Erythroblast (primary cell): ENCODE data around the gene TTC3.
A peak's percentile ranks its signal among the peaks of the same experiment; 100 is the strongest.

Experiments
- DNase-seq, 2 experiments: peaks; one replicate each; lab custom pipeline; 2025; lab: John Stamatoyannopoulos, UW
- GATA1 ChIP-seq: IDR thresholded peaks from 2 replicates; pipeline ENCODE4 v1.6.1; 2011; ENCODE audit warnings: low read depth, mild to moderate bottlenecking, control low read depth, low read length, moderate library complexity
- POLR2A ChIP-seq: IDR thresholded peaks from 2 replicates; pipeline ENCODE4 v1.6.1; 2011; ENCODE audit warnings: mild to moderate bottlenecking, low read length

Gene TTC3

DNA sequence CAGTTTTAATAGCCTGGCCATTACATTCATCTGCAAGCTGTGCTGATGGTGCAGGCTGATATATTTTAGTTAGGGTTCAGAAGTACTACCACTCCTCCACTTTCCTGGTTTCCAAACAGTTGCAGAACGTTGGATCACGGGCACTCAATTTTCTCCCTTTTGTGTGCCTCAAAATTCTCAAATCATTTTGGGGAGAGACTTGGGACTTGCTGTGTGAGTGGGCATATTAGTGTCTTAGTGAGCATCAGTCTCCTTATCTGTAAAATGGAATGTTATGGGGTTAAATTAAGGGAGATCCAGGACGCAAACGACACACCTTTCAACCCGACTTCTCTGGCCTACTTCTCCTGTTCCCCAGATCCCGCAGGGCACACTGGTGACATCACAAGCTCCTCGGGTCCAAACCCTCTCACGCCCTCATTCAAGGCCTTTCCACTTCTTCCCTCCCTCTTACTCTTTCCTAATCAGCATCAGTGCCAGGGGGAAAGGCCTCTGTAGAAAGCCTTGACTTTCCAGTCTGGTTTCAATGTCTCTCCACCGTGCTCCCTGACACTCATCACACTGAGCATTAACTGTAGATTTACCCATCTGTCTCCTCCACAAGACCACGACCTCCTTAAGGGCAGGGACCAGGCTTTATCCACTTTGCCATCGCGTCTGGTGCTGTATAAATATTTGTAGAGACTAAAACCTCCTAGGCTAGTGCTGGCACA lies 1.3 kb upstream of the TTC3 start:
- DNase-seq = peak; percentile 50 to 51
- no peak for TF ChIP-seq POLR2A
- no peak for TF ChIP-seq GATA1

DNA sequence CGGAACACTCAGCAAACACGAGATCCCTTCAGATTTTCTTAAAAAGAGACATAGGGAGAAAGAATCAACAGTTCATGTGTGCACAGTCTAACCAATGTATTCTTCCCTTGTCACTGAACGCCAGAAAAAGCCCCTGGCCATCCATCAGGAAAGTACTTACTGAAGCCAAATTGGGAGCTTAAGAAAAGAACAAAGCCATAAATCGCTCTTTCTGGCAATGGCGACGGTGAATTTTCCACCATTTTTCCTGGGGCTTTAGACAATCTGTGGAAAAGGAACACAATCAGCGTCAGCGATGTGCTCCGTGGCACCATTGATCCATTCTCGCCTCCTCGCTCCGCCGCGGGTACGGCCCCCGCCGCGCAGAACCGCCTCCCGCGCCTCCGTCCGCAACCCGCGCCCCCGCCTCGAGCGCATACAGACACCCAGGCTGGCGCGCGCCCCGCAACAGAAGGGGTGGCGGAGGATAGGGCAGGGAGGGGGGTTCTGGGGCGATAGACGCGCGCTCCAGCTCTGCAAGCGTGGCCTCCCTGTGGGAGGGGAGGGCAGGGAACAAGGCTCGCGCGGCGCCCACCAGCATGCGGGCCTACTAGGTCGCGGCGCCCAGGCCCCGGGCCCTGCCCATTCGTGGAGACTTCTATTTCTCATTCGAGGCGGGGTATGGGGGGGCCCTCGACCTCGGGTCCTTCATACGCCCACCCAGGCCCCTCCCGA lies 623 bp upstream of the TTC3 start:
- TF ChIP-seq GATA1 = no peak
- TF ChIP-seq POLR2A = no peak
- DNase-seq = peak; percentile 91 to 93

DNA sequence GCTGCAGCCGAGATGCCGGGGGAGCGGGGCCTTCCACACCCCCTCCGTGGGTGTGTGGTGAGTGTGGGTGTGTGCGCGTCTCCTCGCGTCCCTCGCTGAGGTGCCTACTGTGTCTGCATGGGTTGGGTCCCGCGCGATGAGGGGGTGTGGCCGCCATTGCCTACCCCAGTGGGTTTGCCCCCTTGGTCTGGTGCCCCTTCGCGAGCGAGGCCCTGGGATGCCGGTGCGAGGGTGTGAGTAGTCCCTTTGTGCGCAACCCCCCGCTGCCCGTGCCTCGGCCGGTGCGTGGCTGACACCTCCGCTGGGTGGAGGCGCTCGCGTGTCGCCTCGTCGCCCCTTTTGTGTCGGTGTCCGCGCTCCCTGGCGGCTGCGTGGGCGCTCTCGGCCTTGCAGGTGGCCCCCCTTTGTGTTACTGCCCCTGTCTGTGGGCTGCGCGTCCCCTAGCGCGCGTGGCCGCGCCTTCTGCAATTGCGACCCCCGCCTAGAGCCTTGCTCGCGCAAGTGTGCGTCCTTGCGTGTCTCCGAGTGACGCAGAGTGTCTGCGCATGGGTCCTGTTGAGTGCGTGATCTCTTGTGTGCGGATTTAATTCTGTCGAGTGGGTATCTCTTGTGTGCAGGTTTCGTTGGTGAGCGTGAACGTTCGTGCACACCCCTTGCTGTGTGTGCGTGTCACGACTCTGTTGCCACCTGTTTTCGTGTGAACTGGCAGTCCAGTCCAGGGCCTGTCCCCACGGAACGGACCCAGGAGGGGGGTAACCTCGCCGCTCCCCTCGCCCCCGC lies 553 bp downstream of the TTC3 start:
- DNase-seq = peak; percentile 79 to 83
- TF ChIP-seq GATA1 (no peak), POLR2A (peak; percentile 18)

DNA sequence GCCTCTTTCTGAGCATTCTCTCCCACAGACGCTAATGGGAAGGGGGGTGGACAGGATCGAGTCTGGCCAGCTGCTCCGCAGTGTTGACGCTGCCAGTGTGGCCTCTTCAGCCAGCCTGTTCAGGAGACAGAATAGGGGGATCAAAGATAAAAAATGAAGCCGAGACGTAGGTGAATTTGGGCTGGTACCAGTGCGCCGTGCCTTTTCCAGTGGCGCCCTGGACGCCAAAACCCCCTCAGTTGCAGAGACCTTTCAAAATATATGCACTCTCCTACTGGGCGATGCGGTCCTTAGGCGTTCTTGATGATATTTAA lies 1.1 kb downstream of the TTC3 start:
- DNase-seq = peak in 1 of 2 experiments; percentile 59
- no peak for TF ChIP-seq POLR2A
- no peak for TF ChIP-seq GATA1

DNA sequence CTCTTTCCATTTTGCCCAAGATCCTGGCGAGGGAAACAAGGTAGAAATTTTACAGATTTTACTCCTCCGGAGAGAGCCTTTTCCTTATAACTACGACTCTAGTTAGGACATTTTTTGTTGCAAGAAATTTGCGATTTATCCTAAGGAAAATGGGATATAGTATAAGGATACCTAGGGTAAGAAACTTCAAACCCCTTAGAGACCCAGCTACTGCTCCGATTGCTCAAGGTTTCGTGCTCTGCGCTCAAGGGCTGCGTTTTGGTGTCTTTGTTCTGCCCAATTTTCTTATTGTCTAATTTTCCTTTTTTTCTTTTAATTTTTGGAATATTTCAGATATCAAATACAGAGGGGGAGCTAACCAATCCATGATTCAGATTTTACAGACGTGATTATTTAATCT lies 1.5 kb downstream of the TTC3 start:
- no peak for DNase-seq
- TF ChIP-seq POLR2A = no peak
- TF ChIP-seq GATA1 = no peak

DNA sequence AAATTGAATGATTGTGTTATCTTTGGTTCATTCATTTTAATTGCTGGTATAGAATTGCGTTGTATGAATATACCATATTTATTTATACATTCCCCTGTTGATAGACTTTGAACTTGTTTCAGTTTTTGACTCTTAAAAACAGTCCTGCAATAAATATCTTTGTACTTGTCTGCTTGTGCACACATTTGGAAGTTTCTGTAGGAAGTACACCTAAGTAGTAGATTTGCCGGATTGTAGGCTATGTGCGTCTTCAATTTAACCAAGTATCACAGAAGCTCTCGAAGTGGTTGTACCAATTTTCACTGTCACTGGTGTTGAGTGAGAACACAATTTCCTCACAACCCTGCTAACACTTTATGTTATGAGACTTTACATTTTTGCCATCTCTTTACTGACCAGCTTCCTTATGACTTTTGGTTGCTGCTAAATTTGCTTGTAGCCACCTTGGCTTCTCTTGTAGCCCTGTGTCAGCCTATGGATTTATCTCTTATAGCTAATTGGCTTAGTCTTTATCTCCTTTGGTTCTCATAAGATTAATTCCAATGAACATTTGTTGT lies 2.2 kb downstream of the TTC3 start:
- DNase-seq = no peak
- TF ChIP-seq GATA1 (no peak), POLR2A (no peak)

DNA sequence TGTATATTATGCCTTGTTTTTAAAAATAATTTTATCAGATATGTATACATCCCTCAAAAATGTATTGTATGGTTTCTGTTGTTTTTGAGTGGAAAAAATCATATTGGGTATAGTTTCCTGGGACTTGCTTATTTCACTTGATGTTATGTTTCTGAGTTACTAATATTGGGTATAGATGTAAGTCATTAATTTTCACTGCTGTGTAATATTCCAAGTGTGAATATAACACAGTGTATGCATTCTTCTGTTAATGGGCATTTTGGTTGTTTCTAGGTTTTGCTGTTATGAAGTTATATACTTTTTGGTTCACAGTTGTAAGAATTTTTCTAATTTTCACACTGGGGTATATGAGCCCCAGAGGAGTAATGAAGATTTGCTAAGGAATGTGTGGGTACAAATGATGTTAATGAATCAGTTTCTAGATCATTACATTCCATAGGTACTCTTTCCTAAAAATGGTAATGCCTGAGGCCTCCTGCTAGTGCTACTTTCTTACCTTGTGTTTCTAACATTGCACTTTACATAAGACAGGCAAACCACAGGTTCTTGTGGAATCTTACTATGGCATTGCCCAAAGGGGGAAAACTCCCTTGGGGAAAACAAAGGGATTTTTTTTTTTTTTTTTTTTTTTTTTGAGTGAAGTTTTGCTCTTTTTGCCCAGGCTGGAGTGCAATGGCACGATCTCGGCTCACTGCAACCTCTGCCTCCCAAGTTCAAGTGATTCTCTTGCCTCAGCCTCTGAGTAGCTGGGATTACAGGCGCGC lies 3.2 kb downstream of the TTC3 start:
- DNase-seq = no peak
- no peak for TF ChIP-seq GATA1
- no peak for TF ChIP-seq POLR2A

DNA sequence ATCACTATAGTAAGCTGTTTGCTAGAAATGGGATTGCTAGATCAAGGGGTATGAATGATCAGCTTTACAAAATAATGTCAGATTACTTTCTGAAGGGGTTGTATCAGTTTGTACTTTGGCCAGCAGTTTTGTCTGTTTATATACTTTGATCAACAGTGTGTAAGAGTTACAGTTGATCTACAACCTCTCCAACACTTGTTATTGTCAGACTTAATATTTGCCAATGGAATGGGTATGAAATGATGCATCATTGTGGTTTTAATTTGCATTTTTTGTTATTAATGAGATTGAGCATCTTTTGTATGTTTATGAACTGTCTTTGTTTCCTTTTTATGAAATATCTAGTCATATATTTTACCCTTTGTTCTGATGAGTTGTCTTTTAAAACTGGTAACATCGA lies 4.3 kb downstream of the TTC3 start:
- TF ChIP-seq POLR2A (no peak), GATA1 (no peak)
- no peak for DNase-seq

DNA sequence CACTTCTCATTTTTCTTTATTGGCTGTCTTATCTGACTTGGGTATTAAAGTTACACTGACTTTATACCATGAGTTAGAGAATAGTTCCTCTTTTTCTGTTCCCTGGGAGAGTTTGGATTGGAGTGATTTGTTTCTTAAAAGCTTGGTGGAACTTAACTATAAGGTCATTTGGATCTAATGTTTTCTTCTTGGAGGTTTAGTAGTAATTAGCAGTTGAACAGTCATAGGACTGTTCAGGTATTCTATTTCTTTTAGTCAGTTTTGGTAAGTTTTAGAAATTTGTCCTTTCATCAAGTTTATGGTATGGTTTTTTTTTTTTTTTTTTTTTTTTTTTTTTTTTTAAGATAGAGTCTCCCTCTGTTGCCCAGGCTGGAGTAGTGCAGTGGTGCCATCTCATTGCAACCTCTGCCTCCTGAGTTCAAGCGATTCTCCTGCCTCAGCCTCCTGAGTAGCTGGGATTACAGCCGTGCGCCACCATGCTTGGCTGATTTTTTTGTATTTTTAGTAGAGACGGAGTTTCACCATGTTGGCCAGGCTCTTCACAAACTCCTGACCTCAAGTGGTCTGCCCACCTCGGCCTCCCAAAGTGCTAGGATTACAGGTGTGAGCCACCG lies 6.3 kb downstream of the TTC3 start:
- DNase-seq = peak in 1 of 2 experiments; percentile 16
- TF ChIP-seq GATA1 (no peak), POLR2A (no peak)

DNA sequence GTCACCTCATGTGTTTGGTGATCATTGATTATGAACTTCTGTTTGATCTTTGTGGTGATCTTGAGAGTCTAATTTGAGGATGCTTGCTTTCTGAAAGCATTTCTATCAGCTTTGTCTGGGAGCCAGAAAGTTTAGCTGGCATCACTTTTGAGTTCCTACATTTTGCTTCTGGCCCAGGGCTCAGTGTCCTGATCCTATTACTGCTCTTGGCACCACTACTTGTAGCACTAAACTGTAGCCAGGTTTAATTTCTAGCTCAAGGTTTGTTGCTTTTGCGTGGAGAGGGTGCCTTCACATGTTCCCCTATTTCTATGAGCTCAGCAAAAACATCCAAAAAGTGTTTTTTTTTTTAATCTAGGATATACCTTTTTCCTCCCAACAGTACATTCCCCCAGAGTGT lies 9.3 kb downstream of the TTC3 start:
- TF ChIP-seq POLR2A (no peak), GATA1 (no peak)
- no peak for DNase-seq

DNA sequence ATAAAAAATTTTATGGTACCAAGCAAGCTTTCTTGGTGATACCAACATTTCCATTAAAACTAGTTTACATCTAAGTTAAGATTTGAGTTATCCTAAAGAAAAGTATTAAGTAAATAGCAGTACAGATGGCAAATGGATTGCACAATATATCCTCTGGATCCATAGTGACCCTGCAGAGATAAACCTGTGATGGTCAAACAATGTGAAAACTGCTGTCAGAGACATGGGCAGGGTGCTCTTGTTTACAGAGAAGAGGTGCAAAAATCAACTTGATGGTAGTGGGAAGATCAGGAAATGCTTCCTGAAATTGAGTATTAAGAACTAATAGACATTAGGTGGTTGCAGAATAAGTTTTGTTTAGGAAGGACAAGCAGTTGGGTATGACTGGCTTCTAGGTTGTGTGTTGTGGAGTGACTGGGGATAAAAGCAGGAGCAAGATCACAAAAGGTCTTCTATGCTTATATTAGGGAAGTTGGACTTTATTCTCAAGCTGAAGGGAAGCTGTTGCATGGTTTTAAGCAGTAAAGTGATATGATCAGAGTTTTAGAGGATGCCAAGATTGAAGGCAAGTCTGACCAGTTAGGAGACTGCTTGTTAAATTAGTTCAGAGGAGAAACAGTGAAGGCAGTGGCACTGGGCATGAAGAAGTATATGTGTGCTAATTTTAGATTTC lies 9.9 kb downstream of the TTC3 start:
- DNase-seq = no peak
- TF ChIP-seq POLR2A = no peak
- no peak for TF ChIP-seq GATA1

DNA sequence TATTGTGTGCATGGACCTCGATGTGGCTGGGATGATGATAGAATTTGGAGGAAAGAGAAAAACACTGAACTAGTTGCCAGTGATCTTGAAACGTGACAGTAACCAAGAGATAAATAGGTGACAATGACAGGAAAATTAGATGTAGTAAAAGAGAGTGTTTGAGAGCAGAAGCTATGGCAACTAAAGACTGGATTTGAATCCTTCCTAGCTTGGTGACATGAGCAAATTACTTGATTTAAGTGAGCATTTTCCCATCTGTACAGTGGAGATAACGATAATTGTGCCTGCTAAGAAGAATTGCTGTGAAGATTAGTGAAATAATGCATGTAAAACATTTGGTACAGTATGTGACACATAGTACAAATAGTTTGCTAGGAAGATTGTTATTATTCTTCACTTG lies 12.7 kb downstream of the TTC3 start:
- DNase-seq = peak in 1 of 2 experiments; percentile 36
- TF ChIP-seq POLR2A = no peak
- no peak for TF ChIP-seq GATA1
